ENCODE results near the gene PBX3.

DNA sequence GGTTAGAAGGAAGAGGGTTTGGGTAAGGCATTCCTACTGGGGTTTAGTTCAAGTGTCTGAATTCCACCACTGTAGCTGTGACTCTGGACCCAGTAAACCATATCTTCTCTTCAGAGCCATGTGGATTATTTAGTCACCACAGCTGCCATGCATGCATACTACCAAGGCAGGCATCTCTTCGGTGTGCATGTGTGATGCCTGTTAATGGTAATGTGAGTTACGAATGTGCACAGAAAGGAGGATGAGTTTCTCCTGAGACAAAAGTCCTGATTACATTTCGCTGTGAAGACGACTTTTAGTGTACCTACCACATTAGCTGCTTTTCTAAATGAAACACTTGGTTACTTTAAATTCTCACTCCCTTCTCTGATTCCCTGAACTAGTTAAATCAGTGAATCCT lies 9.3 kb downstream of the PBX3 start:
- TF ChIP-seq, protein P1, sequence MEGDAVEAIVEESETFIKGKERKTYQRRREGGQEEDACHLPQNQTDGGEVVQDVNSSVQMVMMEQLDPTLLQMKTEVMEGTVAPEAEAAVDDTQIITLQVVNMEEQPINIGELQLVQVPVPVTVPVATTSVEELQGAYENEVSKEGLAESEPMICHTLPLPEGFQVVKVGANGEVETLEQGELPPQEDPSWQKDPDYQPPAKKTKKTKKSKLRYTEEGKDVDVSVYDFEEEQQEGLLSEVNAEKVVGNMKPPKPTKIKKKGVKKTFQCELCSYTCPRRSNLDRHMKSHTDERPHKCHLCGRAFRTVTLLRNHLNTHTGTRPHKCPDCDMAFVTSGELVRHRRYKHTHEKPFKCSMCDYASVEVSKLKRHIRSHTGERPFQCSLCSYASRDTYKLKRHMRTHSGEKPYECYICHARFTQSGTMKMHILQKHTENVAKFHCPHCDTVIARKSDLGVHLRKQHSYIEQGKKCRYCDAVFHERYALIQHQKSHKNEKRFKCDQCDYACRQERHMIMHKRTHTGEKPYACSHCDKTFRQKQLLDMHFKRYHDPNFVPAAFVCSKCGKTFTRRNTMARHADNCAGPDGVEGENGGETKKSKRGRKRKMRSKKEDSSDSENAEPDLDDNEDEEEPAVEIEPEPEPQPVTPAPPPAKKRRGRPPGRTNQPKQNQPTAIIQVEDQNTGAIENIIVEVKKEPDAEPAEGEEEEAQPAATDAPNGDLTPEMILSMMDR (conservative IDR thresholded peaks at IDR 0.05 in 1 of 2, IDR thresholded peaks at IDR 0.05 in 1 of 2; ENCODE audit: low read depth in 1 of 2, low read length in 2 of 2): no peak
- no peak for TF ChIP-seq EZH2 (IDR thresholded peaks at IDR 0.05; ENCODE audit: low read length, missing control alignments)
